NCI-H2107 (cell line): ENCODE measurements around the gene EVA1B.

ENCODE experiments used
- DNase-seq: peaks from one replicate; lab custom pipeline; 2025; lab: John Stamatoyannopoulos, UW

Gene EVA1B

GRCh38 chr1:36279110-36279788 is 44.2 kb downstream of the EVA1B start:
- DNase-seq, result no peak

GRCh38 chr1:36276688-36277087 is 46.8 kb downstream of the EVA1B start:
- DNase-seq, result no peak

GRCh38 chr1:36274201-36274600 is 49.2 kb downstream of the EVA1B start:
- DNase-seq, result no peak

- no peak for DNase-seq
These were observed 50.4 kb downstream of the EVA1B start for GRCh38 chr1:36273024-36273423.
